Epidermal melanocyte (primary cell): Measurements from ENCODE around the gene BCL11A.
"Not testable (repeated sequence)": the region's sequence is repeated elsewhere in the genome, so short reads cannot be mapped to it uniquely, and the experiment has no call there.

Experiments
- DNase-seq: peaks from one replicate; pipeline ENCODE4 v3.0.0; 2011; ENCODE audit warnings: low spot score; ENCODE audit not compliant: insufficient read length

The BCL11A gene

GRCh38 chr2:60438653-60439052 is 114.8 kb downstream of the BCL11A start:
- DNase-seq: no peak

GRCh38 chr2:60438131-60438530 is 115.3 kb downstream of the BCL11A start:
- DNase-seq: no peak

GRCh38 chr2:60437080-60437696 is 116.3 kb downstream of the BCL11A start:
- DNase-seq: no peak

- DNase-seq: no peak
Observed at GRCh38 chr2:60433018-60433596, 120.3 kb downstream of the BCL11A start.

- DNase-seq: no peak
Observed at GRCh38 chr2:60432035-60432601, 121.3 kb downstream of the BCL11A start.

- DNase-seq: no peak
Observed at GRCh38 chr2:60429681-60430080, 123.8 kb downstream of the BCL11A start.

GRCh38 chr2:60426880-60427279 is 126.6 kb downstream of the BCL11A start:
- no peak for DNase-seq

GRCh38 chr2:60426341-60426740 is 127.1 kb downstream of the BCL11A start:
- DNase-seq: no peak

GRCh38 chr2:60424233-60424632 is 129.2 kb downstream of the BCL11A start:
- no peak for DNase-seq

GRCh38 chr2:60423505-60423904 is 129.9 kb downstream of the BCL11A start:
- no peak for DNase-seq

GRCh38 chr2:60422826-60423483 is 130.5 kb downstream of the BCL11A start:
- DNase-seq: no peak

- DNase-seq: not testable (repeated sequence)
Observed at GRCh38 chr2:60417210-60417609, 136.2 kb downstream of the BCL11A start.

GRCh38 chr2:60416221-60417008 is 137.0 kb downstream of the BCL11A start:
- DNase-seq: no peak

- DNase-seq: no peak
Observed at GRCh38 chr2:60415814-60416213, 137.6 kb downstream of the BCL11A start.

- DNase-seq: no peak
Observed at GRCh38 chr2:60414495-60415138, 138.8 kb downstream of the BCL11A start.

- no peak for DNase-seq
Observed at GRCh38 chr2:60413814-60414168, 139.7 kb downstream of the BCL11A start.

GRCh38 chr2:60413069-60413813 is 140.2 kb downstream of the BCL11A start:
- no peak for DNase-seq

- no peak for DNase-seq
Observed at GRCh38 chr2:60412620-60413019, 140.8 kb downstream of the BCL11A start.

GRCh38 chr2:60412027-60412426 is 141.4 kb downstream of the BCL11A start:
- DNase-seq: no peak

GRCh38 chr2:60411295-60411694 is 142.2 kb downstream of the BCL11A start:
- DNase-seq: no peak
